ENCODE data around the gene MROH9.

Gene MROH9

DNA sequence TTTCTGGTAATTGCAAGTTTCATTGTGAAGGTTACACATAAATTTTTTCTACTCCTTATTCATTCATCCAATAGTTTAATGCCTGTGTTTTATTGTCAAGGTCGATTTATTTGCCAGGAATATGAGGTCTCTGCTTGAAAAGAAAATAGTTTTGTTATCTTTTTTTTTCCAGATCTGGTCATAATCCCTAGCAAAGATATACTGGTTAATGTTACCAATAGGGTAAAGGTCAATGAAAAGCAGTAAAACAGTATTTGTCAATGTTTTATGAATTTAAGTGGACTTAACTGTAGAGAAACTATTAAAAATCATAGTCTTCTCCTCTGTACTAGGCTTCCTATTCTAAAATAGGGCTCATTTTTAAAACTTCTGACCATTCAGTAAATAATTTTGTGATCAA lies 147.3 kb downstream of the MROH9 start:
- Histone ChIP-seq H3K36me3 (ENCODE audit: control insufficient read depth in 2 of 2, insufficient read depth in 1 of 2, low read length in 2 of 2) (no peaks in the 10 kb centered on the region), H3K9me3 (ENCODE audit: control insufficient read depth, insufficient read depth, low read depth, low read length) (no peaks in the 10 kb centered on the region), H3K27ac (ENCODE audit: extremely low read depth, low read depth, low read length) (no peak overlapping the region), H3K4me1 (ENCODE audit: control insufficient read depth, insufficient read depth, low read length) (no peaks in the 10 kb centered on the region), H3K4me3 (ENCODE audit: low read depth, low read length) (no peak overlapping the region)
- TF ChIP-seq ZNF202 (tag by site-specific recombination; IDR thresholded peaks at IDR 0.05; ENCODE audit: borderline replicate concordance) (no peak), KLF9 (tag by site-specific recombination; IDR thresholded peaks at IDR 0.05; ENCODE audit: low read depth) (no peak), ZNF174 (tag by site-specific recombination; IDR thresholded peaks at IDR 0.05) (no peak), GLIS2 (tag by site-specific recombination; IDR thresholded peaks at IDR 0.05) (no peak), ZNF585B (tag by site-specific recombination; IDR thresholded peaks at IDR 0.05) (no peak), ZNF704 (tag by site-specific recombination; IDR thresholded peaks at IDR 0.05) (no peak), ZXDB (tag by site-specific recombination; IDR thresholded peaks at IDR 0.05) (no peak), ZNF645 (tag by site-specific recombination; IDR thresholded peaks at IDR 0.05) (no peak), ZNF114 (tag by site-specific recombination; IDR thresholded peaks at IDR 0.05) (no peak)
- TF ChIP-seq, protein P1, sequence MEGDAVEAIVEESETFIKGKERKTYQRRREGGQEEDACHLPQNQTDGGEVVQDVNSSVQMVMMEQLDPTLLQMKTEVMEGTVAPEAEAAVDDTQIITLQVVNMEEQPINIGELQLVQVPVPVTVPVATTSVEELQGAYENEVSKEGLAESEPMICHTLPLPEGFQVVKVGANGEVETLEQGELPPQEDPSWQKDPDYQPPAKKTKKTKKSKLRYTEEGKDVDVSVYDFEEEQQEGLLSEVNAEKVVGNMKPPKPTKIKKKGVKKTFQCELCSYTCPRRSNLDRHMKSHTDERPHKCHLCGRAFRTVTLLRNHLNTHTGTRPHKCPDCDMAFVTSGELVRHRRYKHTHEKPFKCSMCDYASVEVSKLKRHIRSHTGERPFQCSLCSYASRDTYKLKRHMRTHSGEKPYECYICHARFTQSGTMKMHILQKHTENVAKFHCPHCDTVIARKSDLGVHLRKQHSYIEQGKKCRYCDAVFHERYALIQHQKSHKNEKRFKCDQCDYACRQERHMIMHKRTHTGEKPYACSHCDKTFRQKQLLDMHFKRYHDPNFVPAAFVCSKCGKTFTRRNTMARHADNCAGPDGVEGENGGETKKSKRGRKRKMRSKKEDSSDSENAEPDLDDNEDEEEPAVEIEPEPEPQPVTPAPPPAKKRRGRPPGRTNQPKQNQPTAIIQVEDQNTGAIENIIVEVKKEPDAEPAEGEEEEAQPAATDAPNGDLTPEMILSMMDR (tag by site-specific recombination; IDR thresholded peaks at IDR 0.05) = no peak
- TF ChIP-seq, protein P2, sequence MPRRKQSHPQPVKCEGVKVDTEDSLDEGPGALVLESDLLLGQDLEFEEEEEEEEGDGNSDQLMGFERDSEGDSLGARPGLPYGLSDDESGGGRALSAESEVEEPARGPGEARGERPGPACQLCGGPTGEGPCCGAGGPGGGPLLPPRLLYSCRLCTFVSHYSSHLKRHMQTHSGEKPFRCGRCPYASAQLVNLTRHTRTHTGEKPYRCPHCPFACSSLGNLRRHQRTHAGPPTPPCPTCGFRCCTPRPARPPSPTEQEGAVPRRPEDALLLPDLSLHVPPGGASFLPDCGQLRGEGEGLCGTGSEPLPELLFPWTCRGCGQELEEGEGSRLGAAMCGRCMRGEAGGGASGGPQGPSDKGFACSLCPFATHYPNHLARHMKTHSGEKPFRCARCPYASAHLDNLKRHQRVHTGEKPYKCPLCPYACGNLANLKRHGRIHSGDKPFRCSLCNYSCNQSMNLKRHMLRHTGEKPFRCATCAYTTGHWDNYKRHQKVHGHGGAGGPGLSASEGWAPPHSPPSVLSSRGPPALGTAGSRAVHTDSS (tag by site-specific recombination; IDR thresholded peaks at IDR 0.05) = no peak
- ChIA-PET POLR2A (no interaction called here), CTCF (interaction anchor here (0.6 to 2.7 kb wide), 4 partner anchors 104 to 163 kb away, joined by 3 to 46 read pairs (median 4); no protein-coding TSS in a partner anchor)

GRCh38 chr1:171083222-171083621 lies 147.9 kb downstream of the MROH9 start:
- TF ChIP-seq ZNF596 (tag by site-specific recombination; IDR thresholded peaks at IDR 0.05) (no peak), ZNF776 (tag by site-specific recombination; IDR thresholded peaks at IDR 0.05; ENCODE audit: borderline replicate concordance) (no peak), SCRT1 (tag by site-specific recombination; IDR thresholded peaks at IDR 0.05; ENCODE audit: borderline replicate concordance) (no peak)
- Histone ChIP-seq H3K4me3 (ENCODE audit: low read depth, low read length) (no peak overlapping the region), H3K9me3 (ENCODE audit: control insufficient read depth, insufficient read depth, low read depth, low read length) (no peaks in the 10 kb centered on the region), H3K4me1 (ENCODE audit: control insufficient read depth, insufficient read depth, low read length) (no peaks in the 10 kb centered on the region), H3K36me3 (ENCODE audit: control insufficient read depth in 2 of 2, insufficient read depth in 1 of 2, low read length in 2 of 2) (no peaks in the 10 kb centered on the region), H3K27ac (ENCODE audit: extremely low read depth, low read depth, low read length) (no peak overlapping the region)
- ChIA-PET POLR2A (no interaction called here), CTCF (interaction anchor here (1.0 to 1.1 kb wide), 2 partner anchors 144 to 163 kb away, joined by 4 read pairs; no protein-coding TSS in a partner anchor)

- POLR2A ChIA-PET = no interaction called here
- no peak overlapping the region for H3K4me3 ChIP-seq (ENCODE audit: low read depth, low read length)
These were observed 148.8 kb downstream of the MROH9 start for GRCh38 chr1:171084091-171084490.

More at GRCh38 chr1:171084091-171084490, 148.8 kb downstream of the MROH9 start:
- TF ChIP-seq ZNF670 (tag by site-specific recombination; IDR thresholded peaks at IDR 0.05; ENCODE audit: low read depth) = no peak
- no peaks in the 10 kb centered on the region for H3K9me3 ChIP-seq (ENCODE audit: control insufficient read depth, insufficient read depth, low read depth, low read length)
- CTCF ChIA-PET = no interaction called here
- no peaks in the 10 kb centered on the region for H3K4me1 ChIP-seq (ENCODE audit: control insufficient read depth, insufficient read depth, low read length)
- H3K27ac ChIP-seq (ENCODE audit: extremely low read depth, low read depth, low read length) = no peak overlapping the region
- H3K36me3 ChIP-seq (ENCODE audit: control insufficient read depth in 2 of 2, insufficient read depth in 1 of 2, low read length in 2 of 2) = no peaks in the 10 kb centered on the region

Measured in HEK293 (cell line).